Activated CD8-positive, alpha-beta memory T cell treated with anti-CD3 and anti-CD28 coated beads, Interleukin-2, amount 50 U/mL, for 1 hour (primary cell): ENCODE measurements around the gene ZNF268.

Experiments
- DNase-seq: peaks from one replicate; pipeline ENCODE4 v3.0.0-alpha.2; 2020; ENCODE audit errors: extremely low read depth

The ZNF268 gene

GRCh38 chr12:133181238-133181959, at the start of gene ZNF268:
Gene ZNF268, plus strand, starts transcription at chr12:133181495. Its CDS starts 503 bp downstream, at chr12:133181998.
- peak; percentile 70 for DNase-seq

- DNase-seq, result no peak
Measured at GRCh38 chr12:133135747-133136146, 45.5 kb upstream of the ZNF268 start.

- no peak for DNase-seq
Measured at GRCh38 chr12:133145981-133146380, 35.3 kb upstream of the ZNF268 start.

GRCh38 chr12:133156125-133156690, 25.1 kb upstream of the ZNF268 start:
- no peak for DNase-seq

- DNase-seq, result no peak
Measured at GRCh38 chr12:133165776-133166175, 15.5 kb upstream of the ZNF268 start.

- no peak for DNase-seq
Measured at GRCh38 chr12:133172491-133172890, 8.8 kb upstream of the ZNF268 start.

- no peak for DNase-seq
Measured at GRCh38 chr12:133174901-133175300, 6.4 kb upstream of the ZNF268 start.

GRCh38 chr12:133180669-133181068, 626 bp upstream of the ZNF268 start:
- no peak for DNase-seq

GRCh38 chr12:133190176-133190575, 8.9 kb downstream of the ZNF268 start:
- no peak for DNase-seq

- no peak for DNase-seq
Measured at GRCh38 chr12:133192847-133193246, 11.6 kb downstream of the ZNF268 start.

- DNase-seq, result no peak
Measured at GRCh38 chr12:133201888-133202287, 20.6 kb downstream of the ZNF268 start.

- DNase-seq, result no peak
Measured at GRCh38 chr12:133202493-133203343, 21.4 kb downstream of the ZNF268 start.

GRCh38 chr12:133203344-133204263, 22.3 kb downstream of the ZNF268 start:
- DNase-seq, result no peak

GRCh38 chr12:133204264-133204603, 22.9 kb downstream of the ZNF268 start:
- DNase-seq, result no peak

- no peak for DNase-seq
Measured at GRCh38 chr12:133206390-133206789, 25.1 kb downstream of the ZNF268 start.

GRCh38 chr12:133215724-133216123, 34.4 kb downstream of the ZNF268 start:
- DNase-seq, result no peak

GRCh38 chr12:133217219-133217618, 35.9 kb downstream of the ZNF268 start:
- DNase-seq, result no peak

- no peak for DNase-seq
Measured at GRCh38 chr12:133220521-133220920, 39.2 kb downstream of the ZNF268 start.

GRCh38 chr12:133221241-133221640, 39.9 kb downstream of the ZNF268 start:
- DNase-seq, result no peak

- DNase-seq, result no peak
Measured at GRCh38 chr12:133222211-133222610, 40.9 kb downstream of the ZNF268 start.

GRCh38 chr12:133225527-133225926, 44.2 kb downstream of the ZNF268 start:
- DNase-seq, result no peak

GRCh38 chr12:133226690-133227089, 45.4 kb downstream of the ZNF268 start:
- DNase-seq, result no peak
